Left ventricle myocardium inferior (tissue), 1 donor: Measurements from ENCODE around the gene HPGDS. TPM values are rescaled to one million over a fixed set of nuclear protein-coding genes. Genes with fewer than 3 reads are reported as not detected.
"Not testable (repeated sequence)": the region's sequence is repeated elsewhere in the genome, so short reads cannot be mapped to it uniquely, and the experiment has no call there.

Experiments
- DNase-seq: peaks from one replicate; pipeline ENCODE4 v3.0.0-alpha.2; 2020
- H3K27ac ChIP-seq: fragments of 200-600 bp; replicated peaks from 2 replicates; pipeline ENCODE4 v1.8.0; 2021
- H3K27me3 ChIP-seq: fragments of 200-600 bp; 2 replicates; pipeline ENCODE4 v1.8.0; 2021; ENCODE audit warnings: low read depth
- H3K36me3 ChIP-seq: fragments of 200-600 bp; 2 replicates; pipeline ENCODE4 v1.8.0; 2021
- H3K4me1 ChIP-seq: fragments of 200-600 bp; 2 replicates; pipeline ENCODE4 v1.8.0; 2021
- H3K4me3 ChIP-seq: fragments of 200-600 bp; 2 replicates; pipeline ENCODE4 v1.8.0; 2021; ENCODE audit warnings: mild to moderate bottlenecking, moderate library complexity
- H3K9me3 ChIP-seq: fragments of 200-600 bp; replicated peaks from 2 replicates; pipeline ENCODE4 v1.8.0; 2021
- CTCF ChIP-seq: fragments of 200-600 bp; IDR thresholded peaks from 2 replicates; pipeline ENCODE4 v1.8.0; 2021; ENCODE audit warnings: antibody characterized with exemption, mild to moderate bottlenecking, borderline replicate concordance
- intact Hi-C: fragments of 100-400 bp; cut with micrococcal nuclease; formaldehyde crosslinking; loops from one replicate; pipeline ENCODE4 v1.11.0; 2022
- long read RNA-seq: library from polyadenylated mRNA; unstranded; transcript quantifications from one replicate; pipeline ENCODE4 v2.0.0, GENCODE V29; 2021
- total RNA-seq: library from RNA; stranded (reverse); fragmentation: NEBNext Ultra II Directional; extraction: Animal tissue kit (Norgen Biotek cat#: 25700); gene quantifications from one replicate; pipeline ENCODE4 v1.2.1, GENCODE V29; 2021
- donor health status: DM: no; HTN: yes; CAD: no; lungs with severe emphysema.

HPGDS gene
- 2.3 TPM for total RNA-seq
- long read RNA-seq, partial matches to known transcripts, result 0 of 1 reads
- long read RNA-seq, other reads (novel, unspliced or antisense), result 0 of 1 reads

GRCh38 chr4:94342694-94343093, at the start of gene HPGDS:
Gene HPGDS, minus strand, starts transcription at chr4:94342836. Its CDS starts 8,207 bp downstream, at chr4:94334629.
- Histone ChIP-seq H3K27ac (no peak within 1 kb of the TSS), H3K9me3 (no peaks in the 10 kb centered on the region), H3K4me3 (peak within 1 kb of the TSS; percentile 1), H3K4me1 (no peaks in the 10 kb centered on the region), H3K27me3 (no peaks in the 10 kb centered on the region), H3K36me3 (no peaks in the 10 kb centered on the region)
- intact Hi-C loops, result no loop called here
- no peak for TF ChIP-seq CTCF
- no peak for DNase-seq

GRCh38 chr4:94390804-94391410, 48.3 kb upstream of the HPGDS start:
- H3K36me3 ChIP-seq, result no peaks in the 10 kb centered on the region
- no peak for DNase-seq
- intact Hi-C loops, result no loop called here

GRCh38 chr4:94389595-94390267, 47.1 kb upstream of the HPGDS start:
- intact Hi-C loops, result no loop called here
- Histone ChIP-seq H3K27me3 (no peaks in the 10 kb centered on the region), H3K27ac (no peak overlapping the region), H3K36me3 (no peaks in the 10 kb centered on the region), H3K9me3 (no peaks in the 10 kb centered on the region), H3K4me3 (no peak overlapping the region), H3K4me1 (no peaks in the 10 kb centered on the region)
- DNase-seq, result no peak
- no peak for TF ChIP-seq CTCF

More at GRCh38 chr4:94390804-94391410, 48.3 kb upstream of the HPGDS start:
- H3K27ac ChIP-seq, result no peak overlapping the region
- H3K27me3 ChIP-seq, result no peaks in the 10 kb centered on the region
- H3K4me1 ChIP-seq, result no peaks in the 10 kb centered on the region
- peak; percentile 56 for TF ChIP-seq CTCF
- H3K4me3 ChIP-seq, result no peak overlapping the region
- no peaks in the 10 kb centered on the region for H3K9me3 ChIP-seq

- H3K36me3 ChIP-seq, DNase-seq, H3K4me3 ChIP-seq, H3K27ac ChIP-seq, H3K9me3 ChIP-seq, H3K27me3 ChIP-seq, intact Hi-C loops, H3K4me1 ChIP-seq: not testable (repeated sequence)
Observed at GRCh38 chr4:94387965-94388364, 45.3 kb upstream of the HPGDS start.

GRCh38 chr4:94385452-94385851, 42.8 kb upstream of the HPGDS start:
- H3K27ac ChIP-seq, H3K36me3 ChIP-seq, H3K9me3 ChIP-seq, H3K4me3 ChIP-seq, intact Hi-C loops, H3K4me1 ChIP-seq, DNase-seq, H3K27me3 ChIP-seq: not testable (repeated sequence)

- intact Hi-C loops, H3K27ac ChIP-seq, H3K4me1 ChIP-seq, H3K36me3 ChIP-seq, DNase-seq, H3K27me3 ChIP-seq, H3K9me3 ChIP-seq, H3K4me3 ChIP-seq: not testable (repeated sequence)
Observed at GRCh38 chr4:94382891-94383290, 40.3 kb upstream of the HPGDS start.

GRCh38 chr4:94378047-94378446, 35.4 kb upstream of the HPGDS start:
- Histone ChIP-seq H3K27me3 (no peaks in the 10 kb centered on the region), H3K9me3 (no peaks in the 10 kb centered on the region), H3K4me1 (no peaks in the 10 kb centered on the region), H3K36me3 (no peaks in the 10 kb centered on the region), H3K27ac (no peak overlapping the region), H3K4me3 (no peak overlapping the region)
- no peak for TF ChIP-seq CTCF
- intact Hi-C loops, result no loop called here
- no peak for DNase-seq
